ENCODE results near the gene CELSR2. TPM values are rescaled to one million over a fixed set of nuclear protein-coding genes. Genes with fewer than 3 reads are reported as not detected.
"Not testable (repeated sequence)": the region's sequence is repeated elsewhere in the genome, so short reads cannot be mapped to it uniquely, and the experiment has no call there.

CELSR2 gene
- total and polyA plus RNA-seq, 2 of the 8 experiments (the other 6 are each of a cell fraction or from before 2014, with no cell fraction given) = 12.0 to 27.7 TPM

DNA sequence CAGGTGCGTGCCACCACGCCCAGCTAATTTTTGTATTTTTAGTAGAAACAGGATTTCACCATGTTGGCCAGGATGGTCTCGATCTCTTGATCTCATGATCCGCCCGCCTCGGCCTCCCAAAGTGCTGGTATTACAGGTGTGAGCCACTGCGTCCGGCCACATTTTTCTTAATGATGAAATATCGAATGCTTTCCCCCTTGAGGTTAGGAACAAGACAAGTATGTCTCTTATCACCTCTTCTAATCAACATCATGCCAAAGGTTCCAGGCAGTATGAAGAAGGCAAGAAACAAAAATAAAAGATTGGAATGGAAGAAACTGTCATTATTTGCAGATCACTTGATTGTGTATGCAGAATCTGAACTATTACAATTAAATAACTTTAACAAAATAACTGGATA, 28.1 kb upstream of the CELSR2 start:
- H3K36me3 ChIP-seq (ENCODE audit: control insufficient read depth in 2 of 4, insufficient read depth in 4 of 4, low read length in 3 of 4) = peaks cover 0 to 29% (median 0%) of the 10 kb centered on the region in 4 experiments; a peak in 1 of 8 replicates
- H3K4me3 ChIP-seq (ENCODE audit: extremely low read depth in 1 of 4, insufficient read depth in 2 of 4, low read depth in 3 of 4, low read length in 4 of 4); H2BK15ac ChIP-seq (ENCODE audit: low read length); POLR2A ChIA-PET (ENCODE audit: partially characterized antibody); H3K18ac ChIP-seq (ENCODE audit: extremely low read depth, low read length); H2BK5ac ChIP-seq (ENCODE audit: low read depth, low read length); DNase-seq (ENCODE audit: low read depth in 1 of 2, low spot score in 2 of 2); H3K14ac ChIP-seq (ENCODE audit: insufficient read length); H3K9me3 ChIP-seq (ENCODE audit: insufficient read depth in 2 of 2, low read depth in 1 of 2, low read length in 1 of 2); H2BK120ac ChIP-seq (replicated peaks; ENCODE audit: low read depth, low read length); H3K23ac ChIP-seq (ENCODE audit: insufficient read length); H3K27me3 ChIP-seq (replicated peaks in 1 of 4; ENCODE audit: control insufficient read depth in 3 of 4, extremely low read depth in 1 of 4, insufficient read depth in 3 of 4, low read length in 3 of 4); H2AK5ac ChIP-seq (ENCODE audit: low read depth, low read length); H4K5ac ChIP-seq (ENCODE audit: insufficient read length, low read depth, low read length); H3K4me1 ChIP-seq (replicated peaks in 1 of 4; ENCODE audit: control insufficient read depth in 3 of 4, insufficient read depth in 4 of 4, low read length in 3 of 4); H3K56ac ChIP-seq (replicated peaks; ENCODE audit: insufficient read length, low read depth, low read length); H3K4me2 ChIP-seq (ENCODE audit: insufficient read depth in 1 of 2, low read depth in 2 of 2, low read length in 2 of 2); H2BK20ac ChIP-seq (ENCODE audit: low read length); H3K9ac ChIP-seq (replicated peaks in 1 of 4; ENCODE audit: extremely low read depth in 1 of 4, low read depth in 3 of 4, low read length in 3 of 4); H3K27ac ChIP-seq (ENCODE audit: low read depth, low read length); H3K79me1 ChIP-seq (ENCODE audit: low read depth, low read length); H2BK12ac ChIP-seq (ENCODE audit: low read depth, low read length); H2AFZ ChIP-seq (ENCODE audit: low read length); H4K8ac ChIP-seq (ENCODE audit: extremely low read depth, insufficient read depth, low read length); CTCF ChIA-PET (ENCODE audit: partially characterized antibody); H4K20me1 ChIP-seq (replicated peaks in 1 of 2; ENCODE audit: control insufficient read depth in 1 of 2, insufficient read depth in 2 of 2, low read length in 2 of 2); H3K23me2 ChIP-seq (ENCODE audit: low read depth, low read length); H4K91ac ChIP-seq (replicated peaks; ENCODE audit: insufficient read length, low read length); FAIRE-seq; H3K4ac ChIP-seq (replicated peaks; ENCODE audit: insufficient read length, low read depth, low read length): not testable (repeated sequence)
- 93% methylated on average over 9 of the region's 9 CpGs; no CpG with 5 or more reads in 1 of the 2 experiments for WGBS, 2 experiments (ENCODE audit: extremely low coverage in 1 of 2, insufficient coverage in 1 of 2, insufficient read length in 1 of 2, insufficient replicate concordance in 2 of 2, low coverage in 1 of 2, low lambda C conversion rate in 2 of 2, missing lambda C conversion rate in 1 of 2)
- H3K79me2 ChIP-seq (ENCODE audit: control insufficient read depth in 1 of 2, insufficient read depth in 2 of 2, low read length in 2 of 2) = peaks cover 9 to 86% of the 10 kb centered on the region in 2 experiments

Measured in H1 (cell line).